ENCODE data around the gene ATP13A2.

- TF ChIP-seq CTCF (IDR thresholded peaks at IDR 0.05) (no peak), EZH2 (IDR thresholded peaks at IDR 0.05) (no peak), EZH2phosphoT487 (IDR thresholded peaks at IDR 0.05) (no peak)
Observed at GRCh38 chr1:16996845-16997244, 14.9 kb downstream of the ATP13A2 start.

Measured in neural progenitor cell (in vitro differentiated cells).